Measurements from ENCODE around the gene PPP1R2. TPM values are rescaled to one million over a fixed set of nuclear protein-coding genes. Genes with fewer than 3 reads are reported as not detected.

The PPP1R2 gene
- total and polyA plus RNA-seq, 9 of the 15 experiments (the other 6 are each of a cell fraction or from before 2014, with no cell fraction given) = 9.4 to 115 (median 40.3) TPM

GRCh38 chr3:195540027-195540426 lies 3.1 kb downstream of the PPP1R2 start:
- in situ Hi-C loops (cut with MboI) (no loop called here), intact Hi-C loops (cut with micrococcal nuclease) (loop anchor here (5.0 to 10.0 kb wide), 2 partner anchors 175 to 268 kb away; partner anchors contain the start of gene XXYLT1)
- Histone ChIP-seq H3K9me1 (ENCODE audit: control insufficient read depth, insufficient read depth, low read length) (peaks cover 4% of the 10 kb centered on the region), H4K20me1 (replicated peaks; ENCODE audit: control insufficient read depth, insufficient read depth, low read length) (peaks cover 18% of the 10 kb centered on the region), H3K9me3 (replicated peaks; ENCODE audit: control insufficient read depth, insufficient read depth, low read depth, low read length) (no peaks in the 10 kb centered on the region), H3K9ac (ENCODE audit: insufficient read depth in 1 of 2, low read depth in 2 of 2, low read length in 2 of 2) (peak overlapping the region in 1 of 2 experiments; percentile 65; a peak in 1 of 4 replicates), H3K4me2 (ENCODE audit: insufficient read depth, low read length) (peak overlapping the region; percentile 18; the same call in 1 of the 2 replicates), H3K27me3 (ENCODE audit: control insufficient read depth in 2 of 2, insufficient read depth in 2 of 2, low read length in 2 of 2) (no peaks in the 10 kb centered on the region), H3K4me3 (no peak overlapping the region), H3K36me3 (ENCODE audit: control insufficient read depth, insufficient read depth, low read length) (no peaks in the 10 kb centered on the region), H3K27ac (ENCODE audit: extremely low read depth, low read depth, low read length) (no peak overlapping the region), H2AFZ (ENCODE audit: low read depth, low read length) (no peak overlapping the region), H3K4me1 (replicated peaks in 1 of 2; ENCODE audit: control insufficient read depth in 2 of 2, insufficient read depth in 2 of 2, low read length in 2 of 2) (peaks cover 14 to 21% of the 10 kb centered on the region in 2 experiments), H3K79me2 (ENCODE audit: control insufficient read depth, insufficient read depth, low read length) (peaks cover 74% of the 10 kb centered on the region)
- ChIA-PET POLR2A (interaction anchor here (1.2 kb wide), 1 partner anchor 20 kb away, joined by 4 read pairs; no protein-coding TSS in a partner anchor), CTCF (ENCODE audit: low intra/inter-chr PET ratio) (no interaction called here)
- ATAC-seq (no peak), FAIRE-seq (no peak), DNase-seq (ENCODE audit: extremely low read depth in 1 of 4, low spot score in 3 of 4) (no peak)
- no TSS peak for BruUV-seq (replicated peaks)
- TF ChIP-seq ZBTB34 (CRISPR knock-in tag; IDR thresholded peaks at IDR 0.05) = no peak
- no peak for TF ChIP-seq ZNF324 (CRISPR knock-in tag; IDR thresholded peaks at IDR 0.05)
- TF ChIP-seq CGGBP1 (CRISPR knock-in tag; IDR thresholded peaks at IDR 0.05) = no peak
- no peak for TF ChIP-seq MTA3 (IDR thresholded peaks at IDR 0.05; ENCODE audit: borderline replicate concordance)
- TF ChIP-seq JUND (IDR thresholded peaks at IDR 0.05; ENCODE audit: borderline replicate concordance, low read depth, low read length) = no peak
- no peak for TF ChIP-seq JUND (tag; IDR thresholded peaks at IDR 0.05; ENCODE audit: borderline replicate concordance, low read depth, low read length)
- no peak for TF ChIP-seq RBM39 (optimal IDR thresholded peaks at IDR 0.05; ENCODE audit: low read depth, low read length)
- TF ChIP-seq SMAD2 (IDR thresholded peaks at IDR 0.05; ENCODE audit: low read depth, low read length) = no peak
- no peak for TF ChIP-seq ARID1B (IDR thresholded peaks at IDR 0.05)
- TF ChIP-seq HIVEP1 (CRISPR knock-in tag; IDR thresholded peaks at IDR 0.05) = no peak
- no peak for TF ChIP-seq SP2 (IDR thresholded peaks at IDR 0.05; ENCODE audit: extremely low read depth, low read depth, low read length, poor library complexity, severe bottlenecking)
- TF ChIP-seq NR0B1 (IDR thresholded peaks at IDR 0.05; ENCODE audit: partially characterized antibody) = no peak
- no peak for TF ChIP-seq ASH1L (IDR thresholded peaks at IDR 0.05; ENCODE audit: borderline replicate concordance, low read depth, partially characterized antibody)
- TF ChIP-seq NELFE (IDR thresholded peaks at IDR 0.05; ENCODE audit: insufficient read depth, insufficient read length) = no peak
- TF ChIP-seq ZNF445 (CRISPR knock-in tag; IDR thresholded peaks at IDR 0.05; ENCODE audit: low read depth) = no peak
- no peak for TF ChIP-seq KLF16 (IDR thresholded peaks at IDR 0.05)
- no peak for TF ChIP-seq KDM5B (IDR thresholded peaks at IDR 0.05; ENCODE audit: insufficient replicate concordance, low read depth, low read length)
- TF ChIP-seq ZNF76 (CRISPR knock-in tag; IDR thresholded peaks at IDR 0.05; ENCODE audit: borderline replicate concordance) = no peak
- TF ChIP-seq CTBP1 (IDR thresholded peaks at IDR 0.05; ENCODE audit: borderline replicate concordance) = no peak
- no peak for TF ChIP-seq NR2C1 (IDR thresholded peaks at IDR 0.05)
- no peak for TF ChIP-seq NR2C1 (tag; IDR thresholded peaks at IDR 0.05)
- TF ChIP-seq NCOA2 (IDR thresholded peaks at IDR 0.05; ENCODE audit: partially characterized antibody in 2 of 2) = no peak
- 55% methylated on average over 8 of the region's 8 CpGs for WGBS (ENCODE audit: insufficient coverage, low coverage, missing lambda C conversion rate)

Measured in K562 (cell line).